Activated T-cell treated with anti-CD3 and anti-CD28 coated beads, Interleukin-2, amount 50 U/mL, for 72 hours (primary cell): ENCODE results near the gene KLHL20. TPM values are rescaled to one million over a fixed set of nuclear protein-coding genes. Genes with fewer than 3 reads are reported as not detected.
"Not testable (repeated sequence)": the region's sequence is repeated elsewhere in the genome, so short reads cannot be mapped to it uniquely, and the experiment has no call there.

Experiments used
- ATAC-seq, 2 donors: fragments of 150-1000 bp; cut with Tn5 transposase; replicated peaks in 1 of 2; 2 replicates each; pipeline ENCODE4 v1.10.0; 2021; ENCODE audit warnings: moderate library complexity in 2 of 2, mild to moderate bottlenecking in 1 of 2
- DNase-seq, 2 donors: peaks; one replicate each; pipeline ENCODE4 v3.0.0; 2021 to 2022; ENCODE audit warnings: mixed read lengths in 1 of 2
- H3K27ac Mint-ChIP-seq: one replicate; pipeline ENCODE4 v1.8.0; 2022; ENCODE audit warnings: mild to moderate bottlenecking, moderate library complexity, mixed read lengths
- H3K27me3 Mint-ChIP-seq: one replicate; pipeline ENCODE4 v1.8.0; 2022; ENCODE audit warnings: low read depth, mixed read lengths
- H3K36me3 Mint-ChIP-seq, 2 donors: one replicate each; pipeline ENCODE4 v1.8.0; 2022; ENCODE audit warnings: mixed read lengths in 2 of 2, mild to moderate bottlenecking in 1 of 2; ENCODE audit not compliant: insufficient read depth in 2 of 2
- H3K4me1 Mint-ChIP-seq: one replicate; pipeline ENCODE4 v1.8.0; 2022; ENCODE audit warnings: low read depth, mixed read lengths
- H3K4me3 Mint-ChIP-seq, 2 donors: one replicate each; pipeline ENCODE4 v1.8.0; 2022; ENCODE audit warnings: mild to moderate bottlenecking in 2 of 2, mixed read lengths in 2 of 2, moderate library complexity in 2 of 2
- H3K9me3 Mint-ChIP-seq, 2 donors: one replicate each; pipeline ENCODE4 v1.8.0; 2022; ENCODE audit warnings: mixed read lengths in 2 of 2
- total RNA-seq, 2 donors: library from RNA; stranded (reverse); gene quantifications; one replicate each; pipeline ENCODE4 v1.2.3, GENCODE V29; 2022

The KLHL20 gene
- total RNA-seq, 2 donors from 2014 or later = 19.7 to 22.1 TPM

- not testable (repeated sequence) for DNase-seq, H3K27me3 Mint-ChIP-seq, H3K27ac Mint-ChIP-seq, H3K4me3 Mint-ChIP-seq, ATAC-seq
- peaks cover 10% of the 10 kb centered on the region for H3K4me1 Mint-ChIP-seq
- H3K9me3 Mint-ChIP-seq = peaks cover 10 to 16% of the 10 kb centered on the region in 2 donors
- peaks cover 12 to 45% of the 10 kb centered on the region in 2 donors for H3K36me3 Mint-ChIP-seq
These were observed 49.5 kb downstream of the KLHL20 start for GRCh38 chr1:173764331-173764730.

- Mint-ChIP-seq H3K4me1 (peaks cover 17% of the 10 kb centered on the region), H3K27ac (peak overlapping the region; percentile 17), H3K4me3 (no peak overlapping the region), H3K9me3 (peaks cover 5 to 8% of the 10 kb centered on the region in 2 donors), H3K27me3 (no peaks in the 10 kb centered on the region), H3K36me3 (peaks cover 3 to 19% of the 10 kb centered on the region in 2 donors)
- ATAC-seq = no peak
- no peak for DNase-seq
These were observed 53.4 kb downstream of the KLHL20 start for GRCh38 chr1:173768206-173768605.

- H3K4me1 Mint-ChIP-seq = peaks cover 17% of the 10 kb centered on the region
- H3K4me3 Mint-ChIP-seq = no peak overlapping the region
- no peak for ATAC-seq
- H3K27ac Mint-ChIP-seq = no peak overlapping the region
- DNase-seq = no peak
- peaks cover 4 to 7% of the 10 kb centered on the region in 2 donors for H3K9me3 Mint-ChIP-seq
- H3K36me3 Mint-ChIP-seq = peaks cover 1 to 13% of the 10 kb centered on the region in 2 donors
- H3K27me3 Mint-ChIP-seq = no peaks in the 10 kb centered on the region
These were observed 54.0 kb downstream of the KLHL20 start for GRCh38 chr1:173768827-173769226.

GRCh38 chr1:173770330-173770729, 55.5 kb downstream of the KLHL20 start:
- H3K36me3 Mint-ChIP-seq, H3K27me3 Mint-ChIP-seq, H3K9me3 Mint-ChIP-seq, ATAC-seq: not testable (repeated sequence)
- peak overlapping the region; percentile 94 for H3K27ac Mint-ChIP-seq
- peaks cover 17% of the 10 kb centered on the region for H3K4me1 Mint-ChIP-seq
- DNase-seq = peak in 1 of 2 donors; percentile 5
- peak overlapping the region in 1 of 2 donors; percentile 79 for H3K4me3 Mint-ChIP-seq

GRCh38 chr1:173771560-173771959, 56.8 kb downstream of the KLHL20 start:
- no peaks in the 10 kb centered on the region for H3K9me3 Mint-ChIP-seq
- H3K36me3 Mint-ChIP-seq = peaks cover 3 to 9% of the 10 kb centered on the region in 2 donors
- no peak overlapping the region for H3K4me3 Mint-ChIP-seq
- no peak for DNase-seq
- peaks cover 17% of the 10 kb centered on the region for H3K4me1 Mint-ChIP-seq
- peak overlapping the region; percentile 52 for H3K27ac Mint-ChIP-seq
- H3K27me3 Mint-ChIP-seq = no peaks in the 10 kb centered on the region
- no peak for ATAC-seq

GRCh38 chr1:173775578-173776226, 60.9 kb downstream of the KLHL20 start:
- Mint-ChIP-seq H3K4me3 (no peak overlapping the region), H3K36me3 (peaks cover 9 to 12% of the 10 kb centered on the region in 2 donors), H3K9me3 (no peaks in the 10 kb centered on the region), H3K27me3 (no peaks in the 10 kb centered on the region), H3K27ac (peak overlapping the region; percentile 37), H3K4me1 (no peaks in the 10 kb centered on the region)
- DNase-seq = no peak
- peak in 1 of 2 donors; percentile 25 for ATAC-seq

- H3K9me3 Mint-ChIP-seq = no peaks in the 10 kb centered on the region
These were observed 65.2 kb downstream of the KLHL20 start for GRCh38 chr1:173779936-173780335.

GRCh38 chr1:173784997-173785396, 70.2 kb downstream of the KLHL20 start:
- Mint-ChIP-seq H3K4me3 (no peak overlapping the region), H3K4me1 (no peaks in the 10 kb centered on the region), H3K27ac (no peak overlapping the region), H3K9me3 (no peaks in the 10 kb centered on the region), H3K36me3 (peaks cover 0 to 8% of the 10 kb centered on the region in 2 donors), H3K27me3 (no peaks in the 10 kb centered on the region)
- DNase-seq (no peak), ATAC-seq (no peak)

More at GRCh38 chr1:173779936-173780335, 65.2 kb downstream of the KLHL20 start:
- no peaks in the 10 kb centered on the region for H3K4me1 Mint-ChIP-seq
- no peaks in the 10 kb centered on the region for H3K27me3 Mint-ChIP-seq
- H3K4me3 Mint-ChIP-seq = no peak overlapping the region
- H3K36me3 Mint-ChIP-seq = peaks cover 9 to 12% of the 10 kb centered on the region in 2 donors
- ATAC-seq (no peak), DNase-seq (no peak)
- no peak overlapping the region for H3K27ac Mint-ChIP-seq

- peaks cover 0 to 10% of the 10 kb centered on the region in 2 donors for H3K36me3 Mint-ChIP-seq
- H3K4me3 Mint-ChIP-seq = no peak overlapping the region
- H3K27ac Mint-ChIP-seq = no peak overlapping the region
- ATAC-seq (no peak), DNase-seq (no peak)
- H3K9me3 Mint-ChIP-seq = no peaks in the 10 kb centered on the region
- H3K27me3 Mint-ChIP-seq = no peaks in the 10 kb centered on the region
- no peaks in the 10 kb centered on the region for H3K4me1 Mint-ChIP-seq
These were observed 75.1 kb downstream of the KLHL20 start for GRCh38 chr1:173789841-173790240.

- no peak for ATAC-seq
- Mint-ChIP-seq H3K9me3 (no peaks in the 10 kb centered on the region), H3K4me1 (no peaks in the 10 kb centered on the region), H3K36me3 (peaks cover 0 to 11% of the 10 kb centered on the region in 2 donors), H3K27me3 (no peaks in the 10 kb centered on the region), H3K4me3 (no peak overlapping the region), H3K27ac (no peak overlapping the region)
- no peak for DNase-seq
These were observed 83.3 kb downstream of the KLHL20 start for GRCh38 chr1:173798078-173798477.

- not testable (repeated sequence) for ATAC-seq, H3K9me3 Mint-ChIP-seq, H3K27me3 Mint-ChIP-seq, H3K27ac Mint-ChIP-seq, H3K4me3 Mint-ChIP-seq, H3K4me1 Mint-ChIP-seq, DNase-seq
- H3K36me3 Mint-ChIP-seq = peaks cover 0 to 19% of the 10 kb centered on the region in 2 donors
These were observed 85.2 kb downstream of the KLHL20 start for GRCh38 chr1:173799995-173800394.

- no peaks in the 10 kb centered on the region for H3K4me1 Mint-ChIP-seq
- H3K27me3 Mint-ChIP-seq = no peaks in the 10 kb centered on the region
- no peak overlapping the region for H3K27ac Mint-ChIP-seq
- H3K36me3 Mint-ChIP-seq = peaks cover 3 to 29% of the 10 kb centered on the region in 2 donors
- H3K9me3 Mint-ChIP-seq = no peaks in the 10 kb centered on the region
- ATAC-seq (no peak), DNase-seq (no peak)
- no peak overlapping the region for H3K4me3 Mint-ChIP-seq
These were observed 88.2 kb downstream of the KLHL20 start for GRCh38 chr1:173802961-173803360.

- H3K27me3 Mint-ChIP-seq = not testable (repeated sequence)
These were observed 98.9 kb downstream of the KLHL20 start for GRCh38 chr1:173813654-173814053.

GRCh38 chr1:173818459-173818858, 103.7 kb downstream of the KLHL20 start:
- H3K27me3 Mint-ChIP-seq = no peaks in the 10 kb centered on the region
- H3K4me3 Mint-ChIP-seq = no peak overlapping the region
- H3K27ac Mint-ChIP-seq = no peak overlapping the region
- peaks cover 16 to 28% of the 10 kb centered on the region in 2 donors for H3K36me3 Mint-ChIP-seq
- H3K4me1 Mint-ChIP-seq = peaks cover 42% of the 10 kb centered on the region
- ATAC-seq (no peak), DNase-seq (no peak)
- no peaks in the 10 kb centered on the region for H3K9me3 Mint-ChIP-seq

More at GRCh38 chr1:173813654-173814053, 98.9 kb downstream of the KLHL20 start:
- DNase-seq, H3K27ac Mint-ChIP-seq, H3K4me3 Mint-ChIP-seq, H3K9me3 Mint-ChIP-seq, ATAC-seq: not testable (repeated sequence)
- peaks cover 20% of the 10 kb centered on the region for H3K4me1 Mint-ChIP-seq
- H3K36me3 Mint-ChIP-seq = peaks cover 24 to 26% of the 10 kb centered on the region in 2 donors
